ENCODE measurements around the gene COL13A1. TPM values are rescaled to one million over a fixed set of nuclear protein-coding genes. Genes with fewer than 3 reads are reported as not detected.

The COL13A1 gene
- total and polyA plus RNA-seq, 2 donors (not counting 1 experiment from before 2014, with no cell fraction given): 5.7 to 7.4 TPM

- H3K27ac ChIP-seq (ENCODE audit: insufficient read depth, low read length): no peak overlapping the region
- no peaks in the 10 kb centered on the region for H3K79me2 ChIP-seq (ENCODE audit: control insufficient read depth, insufficient read depth, low read length)
- no peak overlapping the region for H2AFZ ChIP-seq (ENCODE audit: low read length)
- no peaks in the 10 kb centered on the region for H3K36me3 ChIP-seq (ENCODE audit: control insufficient read depth, insufficient read depth, low read length)
- no peaks in the 10 kb centered on the region for H3K4me1 ChIP-seq (ENCODE audit: control insufficient read depth, extremely low read depth, insufficient read depth, low read length)
- H4K20me1 ChIP-seq (ENCODE audit: control insufficient read depth, extremely low read depth, insufficient read depth, low read length): no peaks in the 10 kb centered on the region
- H3K27me3 ChIP-seq (ENCODE audit: control insufficient read depth, insufficient read depth, low read length): peaks cover 20% of the 10 kb centered on the region
- DNase-seq (ENCODE audit: low read depth in 2 of 2): no peak
- no peak overlapping the region for H3K4me2 ChIP-seq (ENCODE audit: extremely low read depth, insufficient read depth, low read length)
- no peak overlapping the region for H3K4me3 ChIP-seq (replicated peaks in 1 of 4; ENCODE audit: control extremely low read depth in 1 of 4, insufficient read depth in 1 of 4, low read depth in 3 of 4, low read length in 4 of 4)
- no peak overlapping the region for H3K9ac ChIP-seq (ENCODE audit: insufficient read depth, low read length)
- TF ChIP-seq EZH2 (IDR thresholded peaks at IDR 0.05; ENCODE audit: low read length, missing control alignments) (no peak), CTCF (conservative IDR thresholded peaks at IDR 0.05 in 1 of 2, IDR thresholded peaks at IDR 0.05 in 1 of 2; ENCODE audit: low read depth in 1 of 2, low read length in 2 of 2) (no peak)
- H3K9me3 ChIP-seq (ENCODE audit: control insufficient read depth, insufficient read depth, low read depth, low read length): no peaks in the 10 kb centered on the region
Measured at GRCh38 chr10:69980672-69981071, 179.0 kb downstream of the COL13A1 start.

- DNase-seq (ENCODE audit: low read depth in 2 of 2): no peak
- no peaks in the 10 kb centered on the region for H3K4me1 ChIP-seq (ENCODE audit: control insufficient read depth, extremely low read depth, insufficient read depth, low read length)
- H3K79me2 ChIP-seq (ENCODE audit: control insufficient read depth, insufficient read depth, low read length): no peaks in the 10 kb centered on the region
- H2AFZ ChIP-seq (ENCODE audit: low read length): no peak overlapping the region
- no peaks in the 10 kb centered on the region for H3K9me3 ChIP-seq (ENCODE audit: control insufficient read depth, insufficient read depth, low read depth, low read length)
- H3K27me3 ChIP-seq (ENCODE audit: control insufficient read depth, insufficient read depth, low read length): no peaks in the 10 kb centered on the region
- no peaks in the 10 kb centered on the region for H3K36me3 ChIP-seq (ENCODE audit: control insufficient read depth, insufficient read depth, low read length)
- TF ChIP-seq CTCF (conservative IDR thresholded peaks at IDR 0.05 in 1 of 2, IDR thresholded peaks at IDR 0.05 in 1 of 2; ENCODE audit: low read depth in 1 of 2, low read length in 2 of 2) (no peak), EZH2 (IDR thresholded peaks at IDR 0.05; ENCODE audit: low read length, missing control alignments) (no peak)
- H3K4me2 ChIP-seq (ENCODE audit: extremely low read depth, insufficient read depth, low read length): no peak overlapping the region
- H3K4me3 ChIP-seq (replicated peaks in 1 of 4; ENCODE audit: control extremely low read depth in 1 of 4, insufficient read depth in 1 of 4, low read depth in 3 of 4, low read length in 4 of 4): no peak overlapping the region
- no peaks in the 10 kb centered on the region for H4K20me1 ChIP-seq (ENCODE audit: control insufficient read depth, extremely low read depth, insufficient read depth, low read length)
- no peak overlapping the region for H3K9ac ChIP-seq (ENCODE audit: insufficient read depth, low read length)
- no peak overlapping the region for H3K27ac ChIP-seq (ENCODE audit: insufficient read depth, low read length)
Measured at GRCh38 chr10:69988094-69988493, 186.4 kb downstream of the COL13A1 start.

GRCh38 chr10:69991151-69991550 is 189.4 kb downstream of the COL13A1 start:
- DNase-seq (ENCODE audit: low read depth in 2 of 2): no peak
- Histone ChIP-seq H3K4me3 (replicated peaks in 1 of 4; ENCODE audit: control extremely low read depth in 1 of 4, insufficient read depth in 1 of 4, low read depth in 3 of 4, low read length in 4 of 4) (no peak overlapping the region), H3K9me3 (ENCODE audit: control insufficient read depth, insufficient read depth, low read depth, low read length) (no peaks in the 10 kb centered on the region), H3K9ac (ENCODE audit: insufficient read depth, low read length) (no peak overlapping the region), H2AFZ (ENCODE audit: low read length) (no peak overlapping the region), H3K79me2 (ENCODE audit: control insufficient read depth, insufficient read depth, low read length) (no peaks in the 10 kb centered on the region), H3K27ac (ENCODE audit: insufficient read depth, low read length) (no peak overlapping the region), H4K20me1 (ENCODE audit: control insufficient read depth, extremely low read depth, insufficient read depth, low read length) (no peaks in the 10 kb centered on the region), H3K4me1 (ENCODE audit: control insufficient read depth, extremely low read depth, insufficient read depth, low read length) (no peaks in the 10 kb centered on the region), H3K27me3 (ENCODE audit: control insufficient read depth, insufficient read depth, low read length) (no peaks in the 10 kb centered on the region), H3K4me2 (ENCODE audit: extremely low read depth, insufficient read depth, low read length) (no peak overlapping the region), H3K36me3 (ENCODE audit: control insufficient read depth, insufficient read depth, low read length) (no peaks in the 10 kb centered on the region)
- no peak for TF ChIP-seq CTCF (conservative IDR thresholded peaks at IDR 0.05 in 1 of 2, IDR thresholded peaks at IDR 0.05 in 1 of 2; ENCODE audit: low read depth in 1 of 2, low read length in 2 of 2)
- TF ChIP-seq EZH2 (IDR thresholded peaks at IDR 0.05; ENCODE audit: low read length, missing control alignments): no peak
